ENCODE results near the gene C1orf87. TPM values are rescaled to one million over a fixed set of nuclear protein-coding genes. Genes with fewer than 3 reads are reported as not detected.

The C1orf87 gene
- total RNA-seq, 1 experiment from 2014 or later: not detected

- Histone ChIP-seq H3K9me2 (ENCODE audit: insufficient read depth) (no peaks in the 10 kb centered on the region), H3K4me2 (ENCODE audit: low read length) (no peak overlapping the region), H3K4me1 (ENCODE audit: control insufficient read depth in 1 of 2, insufficient read depth in 2 of 2, low read length in 2 of 2) (no peaks in the 10 kb centered on the region), H2AFZ (ENCODE audit: low read depth, low read length, poor library complexity, severe bottlenecking) (no peak overlapping the region), H3K4me3 (replicated peaks in 1 of 2; ENCODE audit: low read depth in 1 of 2, low read length in 2 of 2) (no peak overlapping the region), H4K20me1 (ENCODE audit: insufficient read depth) (no peaks in the 10 kb centered on the region), H3K36me3 (ENCODE audit: control insufficient read depth in 1 of 2, insufficient read depth in 2 of 2, low read length in 2 of 2) (no peaks in the 10 kb centered on the region), H3K27me3 (ENCODE audit: insufficient read depth, low read length) (0 out of 2 replicates have a peak, but pooled peaks cover 2% of the 10 kb centered on the region), H3K9ac (ENCODE audit: low read length) (no peak overlapping the region), H3K9me3 (ENCODE audit: control insufficient read depth in 1 of 2, insufficient read depth in 1 of 2, low read depth in 1 of 2, low read length in 2 of 2) (no peaks in the 10 kb centered on the region), H3K79me2 (ENCODE audit: insufficient read depth, low read length) (no peaks in the 10 kb centered on the region), H3K27ac (ENCODE audit: low read depth, low read length) (no peak overlapping the region)
- DNase-seq (ENCODE audit: low read depth, low spot score) (no peak), ATAC-seq (no peak)
- CTCF ChIA-PET: no interaction called here
- no TSS peak for BruUV-seq (replicated peaks)
- RAD21 ChIA-PET (ENCODE audit: low non-redundant PET in 1 of 2, low total read pairs in 2 of 2, uncharacterized antibody in 2 of 2, unreplicated experiment in 2 of 2): no interaction called here
- TF ChIP-seq ZFX (IDR thresholded peaks at IDR 0.05) (no peak), MAX (IDR thresholded peaks at IDR 0.05) (no peak), YY1 (IDR thresholded peaks at IDR 0.05; ENCODE audit: extremely low read depth, insufficient replicate concordance, low read depth, low read length) (no peak), EZH2phosphoT487 (IDR thresholded peaks at IDR 0.05; ENCODE audit: borderline replicate concordance) (no peak), ZBTB33 (IDR thresholded peaks at IDR 0.05; ENCODE audit: extremely low read depth, insufficient replicate concordance, low read length) (no peak), ATF3 (IDR thresholded peaks at IDR 0.05) (no peak)
- POLR2A ChIA-PET: no interaction called here
- intact Hi-C loops (cut with micrococcal nuclease): no loop called here
These were observed 81.3 kb downstream of the C1orf87 start for GRCh38 chr1:59992040-59992820.
